Measurements from ENCODE around the gene CLUH.
A peak's percentile ranks its signal among the peaks of the same experiment; 100 is the strongest.

CLUH gene, protein sequence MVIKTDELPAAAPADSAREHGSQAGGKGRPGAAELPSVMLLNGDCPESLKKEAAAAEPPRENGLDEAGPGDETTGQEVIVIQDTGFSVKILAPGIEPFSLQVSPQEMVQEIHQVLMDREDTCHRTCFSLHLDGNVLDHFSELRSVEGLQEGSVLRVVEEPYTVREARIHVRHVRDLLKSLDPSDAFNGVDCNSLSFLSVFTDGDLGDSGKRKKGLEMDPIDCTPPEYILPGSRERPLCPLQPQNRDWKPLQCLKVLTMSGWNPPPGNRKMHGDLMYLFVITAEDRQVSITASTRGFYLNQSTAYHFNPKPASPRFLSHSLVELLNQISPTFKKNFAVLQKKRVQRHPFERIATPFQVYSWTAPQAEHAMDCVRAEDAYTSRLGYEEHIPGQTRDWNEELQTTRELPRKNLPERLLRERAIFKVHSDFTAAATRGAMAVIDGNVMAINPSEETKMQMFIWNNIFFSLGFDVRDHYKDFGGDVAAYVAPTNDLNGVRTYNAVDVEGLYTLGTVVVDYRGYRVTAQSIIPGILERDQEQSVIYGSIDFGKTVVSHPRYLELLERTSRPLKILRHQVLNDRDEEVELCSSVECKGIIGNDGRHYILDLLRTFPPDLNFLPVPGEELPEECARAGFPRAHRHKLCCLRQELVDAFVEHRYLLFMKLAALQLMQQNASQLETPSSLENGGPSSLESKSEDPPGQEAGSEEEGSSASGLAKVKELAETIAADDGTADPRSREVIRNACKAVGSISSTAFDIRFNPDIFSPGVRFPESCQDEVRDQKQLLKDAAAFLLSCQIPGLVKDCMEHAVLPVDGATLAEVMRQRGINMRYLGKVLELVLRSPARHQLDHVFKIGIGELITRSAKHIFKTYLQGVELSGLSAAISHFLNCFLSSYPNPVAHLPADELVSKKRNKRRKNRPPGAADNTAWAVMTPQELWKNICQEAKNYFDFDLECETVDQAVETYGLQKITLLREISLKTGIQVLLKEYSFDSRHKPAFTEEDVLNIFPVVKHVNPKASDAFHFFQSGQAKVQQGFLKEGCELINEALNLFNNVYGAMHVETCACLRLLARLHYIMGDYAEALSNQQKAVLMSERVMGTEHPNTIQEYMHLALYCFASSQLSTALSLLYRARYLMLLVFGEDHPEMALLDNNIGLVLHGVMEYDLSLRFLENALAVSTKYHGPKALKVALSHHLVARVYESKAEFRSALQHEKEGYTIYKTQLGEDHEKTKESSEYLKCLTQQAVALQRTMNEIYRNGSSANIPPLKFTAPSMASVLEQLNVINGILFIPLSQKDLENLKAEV (N-terminal part only)

DNA sequence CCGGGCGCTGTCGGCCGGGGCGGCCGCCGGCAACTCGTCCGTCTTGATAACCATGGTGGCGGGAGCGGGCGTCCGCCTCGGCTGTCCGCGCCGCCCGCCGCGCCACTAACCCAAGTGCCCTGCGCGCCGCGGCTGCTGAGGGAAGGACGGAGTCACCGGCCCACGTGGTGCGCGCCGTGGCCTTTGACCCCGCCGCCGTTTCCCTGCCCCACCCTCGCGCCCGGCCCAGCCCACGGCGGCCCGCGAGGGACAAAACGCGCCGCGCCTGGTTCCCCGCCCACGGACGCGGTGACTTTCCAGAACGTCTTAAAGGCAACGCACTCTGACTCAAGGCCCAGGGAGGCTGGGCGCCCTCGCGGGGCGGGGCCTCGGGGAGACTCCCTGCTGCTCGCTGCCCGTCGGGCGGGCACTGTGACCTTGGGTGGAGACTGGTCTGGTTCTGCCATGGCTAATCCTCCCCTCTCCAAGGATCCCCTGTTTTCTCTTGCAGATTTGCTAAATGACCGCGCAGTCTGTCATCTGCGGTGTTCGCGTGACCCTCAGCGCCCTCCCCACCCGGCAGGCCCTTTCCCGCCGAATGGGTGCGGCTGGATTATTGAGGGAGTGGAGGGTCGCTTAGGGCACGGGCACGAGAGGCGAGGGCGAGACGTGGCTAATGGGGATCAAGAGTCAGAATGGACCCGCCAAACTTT lies at the start of gene CLUH:
CLUH (minus strand) TSS at position 157 of the 692 bp plus-strand sequence; CDS start at position 54, 103 bp downstream.
- DNase-seq = peak; percentile 98

DNA sequence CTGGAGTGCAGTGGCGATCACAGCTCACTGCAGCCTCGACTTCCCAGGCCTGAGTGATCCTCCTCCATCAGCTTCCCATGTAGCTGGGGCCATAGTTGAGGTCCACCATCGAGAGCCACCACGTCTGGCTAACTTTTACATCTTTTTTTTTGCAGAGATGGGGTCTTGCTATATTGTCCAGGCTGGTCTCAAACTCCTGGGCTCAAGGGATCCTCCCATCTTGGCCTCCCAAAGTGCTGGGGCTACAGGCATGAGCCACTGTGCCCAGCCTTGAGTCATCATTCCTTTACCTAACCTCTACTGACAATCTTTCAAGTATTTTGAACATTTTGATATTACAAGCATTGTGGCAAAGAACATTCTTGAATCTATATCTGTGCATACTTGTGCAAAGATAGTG lies 47.3 kb upstream of the CLUH start:
- DNase-seq = no peak

DNA sequence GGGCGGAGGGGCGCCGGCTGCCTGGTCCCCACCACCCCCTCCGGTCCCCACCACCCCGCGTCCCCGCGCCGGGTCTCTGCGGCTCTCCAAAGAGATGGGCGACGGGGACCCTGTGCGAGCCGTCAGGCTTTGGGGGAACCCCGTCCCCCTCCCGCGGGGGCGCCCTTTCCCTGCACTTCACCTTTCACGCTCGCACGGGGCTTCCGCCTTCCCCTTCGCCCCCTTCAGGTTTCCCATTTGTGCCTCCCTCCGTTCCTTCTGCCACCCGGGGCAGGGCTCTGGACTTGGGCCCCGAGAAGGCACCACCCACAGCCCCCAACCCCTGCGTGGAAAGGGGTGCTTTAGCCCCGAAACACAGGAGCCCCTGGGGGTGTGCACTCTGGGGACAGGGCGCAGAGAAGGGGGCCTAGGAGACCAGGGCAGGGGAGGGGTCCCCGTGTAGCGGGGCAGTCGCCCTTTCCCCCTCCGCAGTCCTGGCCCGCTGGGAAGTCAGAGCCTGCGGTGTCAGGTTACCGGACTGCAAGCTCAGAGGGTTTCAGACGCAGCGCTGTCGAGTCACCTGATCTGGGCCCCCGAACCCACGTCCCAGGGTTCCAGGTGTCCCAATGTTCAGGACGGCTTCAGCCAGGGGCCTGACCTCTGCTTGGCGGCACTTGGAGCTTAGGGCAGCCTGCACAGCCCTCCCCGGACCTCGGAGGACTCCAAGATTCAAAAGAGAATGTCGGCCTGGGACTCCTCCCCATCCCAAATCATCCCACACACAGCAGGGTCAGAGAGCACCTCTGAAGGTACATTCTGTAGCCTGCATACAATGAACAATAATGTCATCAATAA lies 44.5 kb upstream of the CLUH start:
- DNase-seq = no peak

DNA sequence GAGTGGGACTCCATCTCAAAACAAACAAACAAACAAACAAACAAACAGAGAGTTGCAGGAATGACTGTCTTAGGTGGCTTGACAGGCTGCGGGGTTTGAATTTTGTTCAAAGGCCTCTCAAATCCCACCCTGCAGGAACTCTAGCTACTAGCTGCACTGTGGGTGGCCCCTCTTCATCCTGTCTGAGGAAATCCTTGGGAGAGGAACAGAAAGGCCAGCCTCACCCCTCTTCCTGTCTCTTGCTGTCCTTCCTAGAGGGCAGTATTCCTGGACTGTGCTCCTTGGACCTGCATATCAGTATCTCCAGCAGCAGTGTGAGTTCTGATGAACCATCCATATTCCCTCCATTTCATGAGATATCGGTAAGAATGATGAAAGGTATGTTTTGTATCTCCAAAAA lies 39.9 kb upstream of the CLUH start:
- DNase-seq = no peak

DNA sequence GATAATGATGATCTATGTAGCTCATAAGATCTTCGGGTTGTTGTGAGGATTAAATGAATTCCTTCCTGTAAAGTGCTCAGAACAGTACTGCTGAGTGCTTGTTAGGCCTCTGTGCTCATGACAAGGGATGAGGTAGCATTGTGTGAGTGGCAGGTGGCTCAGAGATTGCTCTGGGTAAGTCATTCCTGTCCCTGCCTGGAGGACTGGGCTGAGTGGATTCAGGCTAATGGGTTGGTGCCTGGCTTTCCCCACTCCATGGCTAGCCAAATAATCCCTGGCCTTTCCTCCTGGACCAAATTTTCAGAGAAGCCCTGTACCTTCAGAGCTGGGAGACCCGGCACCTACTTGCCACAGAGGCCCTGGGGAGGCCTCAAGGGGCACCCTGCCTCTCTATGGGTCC lies 39.2 kb upstream of the CLUH start:
- DNase-seq = no peak

DNA sequence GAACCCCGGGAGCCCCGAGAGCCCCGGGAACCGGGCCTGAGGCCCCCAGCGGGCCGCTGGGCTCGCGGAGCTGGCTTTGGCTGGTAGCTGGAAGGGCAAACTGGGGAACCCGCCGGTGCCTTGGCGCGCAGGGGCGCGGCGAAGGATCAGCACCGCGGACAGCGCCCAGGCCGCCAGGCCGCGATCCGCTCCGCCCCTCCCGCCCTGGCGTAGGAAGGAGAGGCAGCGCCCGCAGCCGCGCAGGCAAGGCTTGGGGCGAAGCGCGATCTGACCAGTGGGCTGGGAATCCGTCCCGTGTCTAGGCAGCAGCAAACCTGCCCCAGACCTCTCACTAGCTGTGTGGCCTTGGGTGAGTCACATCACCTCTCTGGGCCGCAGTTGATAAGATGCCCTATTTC lies 38.2 kb upstream of the CLUH start:
- DNase-seq = peak; percentile 92

DNA sequence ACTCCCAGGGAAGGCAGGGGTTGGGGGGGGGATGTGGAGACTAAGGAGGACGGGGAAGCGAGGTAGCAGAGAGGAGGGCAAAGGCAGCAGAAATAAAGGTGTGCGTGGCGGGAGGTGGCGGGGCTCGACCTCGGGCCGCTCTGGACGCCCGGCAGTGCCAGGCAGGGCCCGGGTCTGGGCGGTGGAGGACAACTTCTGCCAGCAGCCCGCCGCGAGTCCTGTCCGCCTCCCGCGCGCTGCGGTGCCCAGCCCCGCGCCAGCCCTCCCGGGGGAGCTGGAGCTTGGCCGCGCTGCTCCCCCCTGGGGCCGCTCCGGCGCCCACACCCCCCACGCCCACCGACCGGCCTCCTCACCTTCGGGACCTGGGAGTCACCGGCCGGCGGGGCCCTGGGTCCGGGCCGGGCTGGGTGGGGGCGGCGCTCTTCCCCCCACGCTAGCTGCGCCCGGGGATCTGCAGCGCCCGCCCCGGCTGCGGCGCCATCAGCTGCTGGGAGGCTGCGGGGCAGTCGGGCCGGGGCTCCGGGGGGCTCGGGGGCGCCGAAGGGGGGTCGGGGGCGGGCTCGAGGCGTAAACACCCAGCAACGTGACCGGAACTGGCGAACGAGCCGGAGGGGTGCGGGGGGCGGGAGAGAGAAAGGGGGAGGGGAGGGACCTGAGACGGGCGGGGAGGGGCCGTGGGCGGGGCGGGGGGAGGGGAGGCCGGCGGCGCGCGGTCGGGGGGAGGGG lies 37.7 kb upstream of the CLUH start, which contains the start of gene CCDC92B:
CCDC92B (minus strand) TSS at position 595 of the 726 bp plus-strand sequence. CDS start 14,507 bp downstream, outside the sequence.
- peak; percentile 36 for DNase-seq

DNA sequence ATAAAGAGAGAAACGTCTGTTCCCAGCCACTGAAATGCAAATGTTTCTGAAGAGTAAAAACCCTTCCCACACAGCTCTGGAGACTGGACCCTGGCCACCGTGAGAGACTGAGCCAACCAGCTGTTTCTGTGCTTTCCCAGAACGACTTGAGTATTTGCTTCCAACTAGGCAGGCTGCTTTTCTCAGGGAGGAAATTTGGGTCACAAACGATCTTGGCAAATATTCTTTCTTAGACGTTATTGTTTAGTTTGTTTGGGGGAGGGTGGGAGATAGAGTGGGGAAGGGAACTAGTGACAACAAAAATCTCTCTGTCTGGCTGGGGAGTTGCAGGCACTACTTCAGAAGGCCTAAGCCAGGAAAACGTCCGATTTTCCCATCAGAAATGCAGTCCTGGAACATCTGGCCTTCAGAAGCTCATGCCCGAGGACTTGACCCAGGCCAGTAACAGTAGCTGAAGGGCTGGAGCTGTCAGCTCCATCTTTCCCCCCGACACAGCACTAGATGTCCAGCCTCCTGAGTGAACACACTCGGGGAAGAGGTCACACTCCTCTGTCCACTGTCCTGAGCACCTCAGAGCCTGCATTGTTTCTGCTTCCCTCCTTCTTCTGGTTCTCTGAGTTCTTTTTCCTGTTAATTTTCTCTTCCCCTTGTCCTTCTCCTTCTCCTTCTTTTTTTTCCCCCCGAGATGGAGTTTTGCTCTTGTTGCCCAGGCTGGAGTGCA lies 33.9 kb upstream of the CLUH start:
- DNase-seq = no peak

DNA sequence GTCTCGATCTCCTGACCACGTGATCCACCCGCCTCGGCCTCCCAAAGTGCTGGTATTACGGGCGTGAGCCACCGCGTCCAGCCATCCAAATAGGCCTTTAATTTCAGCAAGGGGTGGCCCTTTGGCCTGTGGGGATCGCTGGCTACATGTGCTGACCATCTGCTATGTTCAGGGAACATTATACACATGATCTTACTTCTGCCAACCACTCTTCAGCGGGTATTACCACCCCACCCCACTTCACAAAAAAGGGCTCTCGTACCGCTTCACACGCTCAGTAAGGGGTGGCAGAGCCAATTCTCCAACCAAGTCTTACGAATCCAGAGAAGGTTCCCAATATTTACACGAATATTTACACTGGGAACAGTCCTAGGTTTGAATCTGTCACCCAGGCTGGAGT lies 26.1 kb upstream of the CLUH start:
- DNase-seq = no peak

DNA sequence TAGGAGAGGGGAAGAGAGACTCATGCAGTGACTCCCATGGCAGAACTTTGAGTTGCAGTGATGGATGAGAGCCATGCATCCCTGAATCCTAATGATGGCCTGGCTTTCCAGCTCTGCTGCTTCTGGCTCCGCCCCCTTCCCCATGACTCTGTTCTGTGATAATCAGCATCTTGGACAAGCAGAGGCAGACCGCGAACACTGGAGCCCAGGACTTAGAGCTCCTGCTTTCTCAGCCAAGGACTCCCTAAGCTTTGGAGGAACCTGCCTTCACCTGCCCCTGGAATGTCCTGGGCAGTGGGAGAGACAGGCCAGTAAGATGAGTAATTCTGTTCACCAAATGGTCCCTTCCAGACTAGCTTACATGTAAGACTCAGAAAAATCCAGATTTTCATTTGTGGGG lies 25.4 kb upstream of the CLUH start:
- DNase-seq = no peak

DNA sequence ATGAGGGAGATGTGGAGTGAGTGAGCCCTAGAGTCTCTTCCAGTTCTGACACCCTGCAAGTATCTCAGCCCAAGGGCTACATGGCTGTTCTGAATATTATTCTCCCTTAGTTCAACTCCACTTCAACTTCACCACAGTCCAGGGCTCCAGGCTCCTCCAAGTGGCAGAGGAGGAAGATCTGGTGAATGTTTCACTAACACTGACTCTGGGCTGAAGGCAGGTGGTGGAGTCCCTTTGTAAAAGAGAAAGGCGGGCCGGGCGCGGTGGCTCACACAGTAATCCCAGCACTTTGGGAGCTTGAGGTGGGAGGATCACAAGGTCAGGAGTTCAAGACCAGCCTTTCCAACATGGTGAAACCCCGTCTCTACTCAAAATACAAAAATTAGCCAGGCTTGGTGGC lies 24.3 kb upstream of the CLUH start:
- DNase-seq = no peak

DNA sequence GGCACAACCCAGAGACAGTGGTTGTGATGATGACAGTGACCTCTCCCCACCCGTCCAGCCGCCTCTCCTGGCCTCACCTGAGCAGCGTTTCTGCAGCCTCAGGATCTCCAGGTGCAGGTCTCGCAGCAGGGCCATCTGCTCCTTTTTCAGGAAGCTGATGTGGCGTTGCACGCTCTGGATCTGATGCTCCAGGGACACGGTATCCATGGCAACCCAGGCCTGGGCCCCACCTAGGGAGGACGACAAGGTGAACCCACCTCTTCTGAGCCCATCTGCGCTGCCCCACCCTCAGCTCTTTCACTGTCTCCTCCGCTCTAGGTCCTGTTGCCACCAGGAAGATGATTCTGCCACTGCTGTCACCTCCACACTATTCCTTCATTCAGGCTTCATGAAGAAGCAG lies 23.4 kb upstream of the CLUH start:
- DNase-seq = no peak

DNA sequence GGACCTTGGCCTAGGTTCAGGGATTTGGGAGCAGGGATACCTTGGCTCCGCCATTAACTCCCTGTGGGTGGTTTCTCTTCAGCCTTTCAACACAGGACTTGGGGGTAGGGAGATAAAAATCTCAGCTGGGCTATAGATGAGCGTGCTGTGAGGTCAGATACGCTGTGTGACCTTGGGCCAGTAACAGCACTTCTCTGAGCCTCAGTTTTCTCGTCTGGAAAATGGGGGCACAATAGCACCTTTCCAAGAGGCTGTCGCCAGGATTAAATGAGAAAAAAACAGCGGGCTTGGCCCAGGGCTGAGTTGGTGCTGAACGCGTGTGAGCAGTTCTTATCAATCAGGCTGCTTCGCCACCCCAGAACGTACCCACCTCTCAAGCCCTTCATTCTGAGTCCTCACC lies 20.2 kb upstream of the CLUH start:
- DNase-seq = no peak

DNA sequence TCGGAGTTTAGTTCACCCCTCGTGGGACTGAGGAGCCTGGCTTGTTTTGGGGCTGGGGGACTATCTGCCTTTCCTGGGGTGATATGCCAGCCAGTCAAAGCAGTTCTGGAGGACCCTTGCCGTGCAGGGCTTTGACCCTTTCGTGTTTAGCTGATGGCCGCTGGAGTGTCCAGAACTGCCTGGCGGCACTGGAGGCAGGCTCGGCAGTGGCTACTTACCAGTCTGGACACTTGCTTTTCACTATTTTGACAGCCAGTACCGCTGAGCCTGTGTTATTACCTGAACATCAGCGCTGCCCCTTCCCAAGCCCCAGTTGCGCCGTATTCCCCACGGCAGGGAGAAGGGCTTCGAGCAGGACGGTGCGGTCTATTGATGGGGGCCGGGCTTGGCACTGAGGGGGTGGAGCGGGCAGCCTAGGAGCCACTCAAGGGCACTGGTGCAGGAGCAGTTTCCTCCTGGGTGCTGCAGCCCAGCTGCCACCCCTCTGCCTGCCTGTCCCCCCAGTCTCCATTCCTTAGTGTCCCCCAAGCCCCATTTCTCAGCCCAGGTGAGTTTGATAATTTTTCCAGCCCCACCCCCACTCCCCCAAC lies 19.3 kb upstream of the CLUH start:
- no peak for DNase-seq

DNA sequence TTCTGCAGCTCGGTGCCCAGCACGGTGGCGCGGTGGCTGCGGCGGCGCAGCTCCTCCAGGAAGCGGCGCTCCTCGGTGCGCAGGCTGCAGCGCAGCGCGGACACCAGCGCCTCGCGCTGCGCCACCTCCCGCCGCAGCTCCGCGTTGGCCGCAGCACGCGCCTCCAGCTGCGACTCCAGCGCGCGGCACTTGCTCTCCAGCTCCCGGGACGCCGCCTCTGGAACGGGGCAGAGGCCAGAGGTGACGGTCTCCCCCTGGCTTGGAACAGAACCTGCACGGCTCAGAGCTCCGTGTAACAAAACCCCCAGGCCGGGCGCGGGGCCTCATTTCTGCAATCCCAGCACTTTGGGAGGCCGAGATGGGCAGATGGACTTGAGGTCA lies 13.2 kb upstream of the CLUH start:
- peak; percentile 70 for DNase-seq

DNA sequence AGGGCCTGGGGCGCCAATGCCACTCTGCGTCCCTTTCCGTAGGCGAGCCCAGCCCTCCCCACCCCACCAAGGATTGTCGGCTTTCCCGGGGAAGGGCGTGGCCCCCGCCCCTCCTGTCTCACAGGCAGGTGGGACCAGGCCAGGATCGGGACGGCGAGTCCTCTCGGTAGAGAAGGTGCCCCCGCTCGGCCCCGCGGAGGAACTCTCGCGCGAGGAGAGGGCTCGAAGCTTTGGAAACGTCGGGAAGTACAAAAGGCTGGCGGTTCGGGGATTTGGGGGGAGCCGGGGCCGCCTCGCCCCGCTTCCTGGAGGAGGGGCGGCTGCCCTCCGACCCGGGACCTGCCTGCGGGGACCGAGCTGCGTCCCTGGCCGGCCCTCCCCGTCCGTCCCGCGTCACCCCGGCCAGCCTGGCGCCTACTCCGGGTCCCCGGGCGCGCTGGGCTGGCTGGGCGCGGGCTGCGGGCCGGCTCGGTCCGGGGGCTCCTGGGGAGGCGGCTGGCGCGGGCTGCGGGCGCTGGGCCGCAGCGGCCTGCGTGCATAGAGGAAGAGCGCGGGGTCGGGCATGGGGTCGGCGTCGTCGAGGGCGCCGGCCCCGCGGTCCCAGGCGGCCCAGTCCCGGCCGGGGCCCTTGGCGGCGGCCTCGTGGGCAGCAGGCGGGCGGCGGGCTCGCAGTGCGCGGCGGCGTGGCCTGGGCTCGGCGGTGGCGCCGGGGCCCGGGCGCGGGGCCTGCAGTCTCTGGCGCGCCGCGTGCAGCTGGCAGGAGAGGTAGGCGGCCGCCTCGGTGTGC lies 12.6 kb upstream of the CLUH start:
- DNase-seq = peak; percentile 42

DNA sequence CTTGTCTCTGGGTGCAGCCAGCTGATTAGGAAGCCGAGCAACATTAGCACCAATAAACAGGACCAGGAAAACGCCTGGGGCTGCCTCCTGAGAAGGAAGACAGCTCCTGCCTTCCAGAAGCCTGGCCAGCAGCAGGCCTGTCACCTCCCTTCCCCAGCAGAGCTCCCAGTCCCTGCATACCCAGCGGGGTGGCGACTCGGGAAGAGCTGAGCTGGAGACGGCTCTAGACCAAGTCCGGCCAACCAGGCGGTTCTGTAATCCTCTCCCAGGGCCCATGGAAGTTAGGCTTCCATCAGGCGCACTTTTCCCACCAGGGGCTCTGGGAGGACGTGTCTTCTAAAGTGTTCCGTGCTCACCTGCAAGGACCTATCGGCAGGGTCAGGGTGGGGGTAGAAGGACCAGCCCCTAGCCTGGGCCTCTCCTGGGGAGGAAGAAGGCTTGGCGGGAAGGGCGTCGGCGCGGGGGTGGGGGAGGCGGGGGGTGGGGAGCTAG lies 12.0 kb upstream of the CLUH start:
- DNase-seq = peak; percentile 61

DNA sequence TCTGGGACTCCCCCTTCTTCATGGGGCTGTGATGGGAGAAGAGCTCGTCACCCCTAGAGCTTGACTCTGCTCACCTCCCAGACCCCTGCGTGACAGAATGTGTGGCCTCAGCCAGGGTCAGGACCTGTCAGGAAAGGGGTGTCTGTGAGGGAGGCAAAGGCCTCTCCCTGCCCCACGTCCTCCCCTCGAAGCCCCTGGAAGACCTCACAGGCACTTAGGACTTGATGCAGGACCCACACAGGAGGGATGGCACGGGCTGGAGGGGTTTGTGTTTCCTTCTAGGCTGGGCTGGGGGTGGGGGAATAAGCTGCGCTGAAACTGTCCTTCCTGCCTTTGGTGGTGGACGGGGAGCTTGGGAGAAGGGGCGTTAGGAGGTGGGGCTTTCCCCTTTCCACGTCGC lies 11.0 kb upstream of the CLUH start:
- DNase-seq = no peak

DNA sequence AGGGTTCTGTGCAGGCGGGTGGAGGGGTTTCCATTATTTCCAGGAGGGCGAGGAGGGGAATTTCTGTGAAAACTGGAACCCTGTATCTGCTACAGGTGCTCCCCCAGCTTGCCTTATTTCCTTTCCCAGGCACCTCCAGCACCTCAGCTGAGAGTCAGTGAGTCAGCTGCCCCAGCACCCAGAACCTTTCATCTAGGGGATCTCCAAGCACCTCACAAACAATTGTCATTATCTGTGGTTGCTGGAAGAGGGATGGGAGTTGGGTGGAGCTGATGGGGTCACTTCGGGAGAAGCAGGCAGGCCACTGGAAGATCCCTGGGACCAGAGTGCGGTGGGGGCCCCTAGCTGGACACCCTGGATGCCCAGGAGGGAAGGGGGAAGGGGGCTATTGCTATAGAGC lies 10.0 kb upstream of the CLUH start:
- DNase-seq = no peak
